Measurements from ENCODE around the gene THAP7. TPM values are rescaled to one million over a fixed set of nuclear protein-coding genes. Genes with fewer than 3 reads are reported as not detected.

THAP7 gene
- total and polyA plus RNA-seq, 2 of the 13 experiments (the other 11 are each of a cell fraction or from before 2014, with no cell fraction given), result 13.0 to 25.5 TPM

GRCh38 chr22:20981787-20982562, 19.9 kb downstream of the THAP7 start, which contains the start of gene LZTR1 (continued):
- TF ChIP-seq ATF4 (CRISPR knock-in tag; IDR thresholded peaks at IDR 0.05) (peak in 1 of 2 experiments; percentile 45; a peak in 1 of 4 replicates), REPIN1 (CRISPR knock-in tag; IDR thresholded peaks at IDR 0.05; ENCODE audit: borderline replicate concordance, low read depth) (peak; percentile 98), ZNF83 (CRISPR knock-in tag; IDR thresholded peaks at IDR 0.05; ENCODE audit: borderline replicate concordance) (no peak; the same call in 1 of the 2 replicates), GATAD2A (CRISPR knock-in tag; IDR thresholded peaks at IDR 0.05) (peak; percentile 53; the same call in 1 of the 2 replicates), TEAD2 (CRISPR knock-in tag; IDR thresholded peaks at IDR 0.05) (peak; percentile 83), MED8 (CRISPR knock-in tag; IDR thresholded peaks at IDR 0.05; ENCODE audit: insufficient replicate concordance) (peak; percentile 61), PITX1 (CRISPR knock-in tag; IDR thresholded peaks at IDR 0.05) (peak; percentile 76), FLYWCH1 (CRISPR knock-in tag; IDR thresholded peaks at IDR 0.05) (no peak), ZNF567 (CRISPR knock-in tag; IDR thresholded peaks at IDR 0.05; ENCODE audit: borderline replicate concordance) (peak; percentile 96), THRA (CRISPR knock-in tag; IDR thresholded peaks at IDR 0.05; ENCODE audit: borderline replicate concordance) (0 out of 2 replicates have a peak, but pooled peaks have one; percentile 7), ELF1 (CRISPR knock-in tag; IDR thresholded peaks at IDR 0.05) (peak; percentile 86), ZNF460 (CRISPR knock-in tag; IDR thresholded peaks at IDR 0.05; ENCODE audit: borderline replicate concordance) (peak; percentile 72; the same call in 1 of the 2 replicates), ATM (IDR thresholded peaks at IDR 0.05; ENCODE audit: borderline replicate concordance) (no peak), GTF2F1 (IDR thresholded peaks at IDR 0.05; ENCODE audit: low read length) (no peak), RAD51 (IDR thresholded peaks at IDR 0.05; ENCODE audit: borderline replicate concordance) (no peak), ZEB1 (IDR thresholded peaks at IDR 0.05; ENCODE audit: insufficient replicate concordance, low read depth) (no peak), E2F5 (CRISPR knock-in tag; conservative IDR thresholded peaks at IDR 0.05) (peak; percentile 60; the same call in 1 of the 2 replicates), TRIM24 (CRISPR knock-in tag; IDR thresholded peaks at IDR 0.05) (no peak), ZNF441 (CRISPR knock-in tag; IDR thresholded peaks at IDR 0.05; ENCODE audit: borderline replicate concordance) (peak; percentile 94), ATRX (CRISPR knock-in tag; IDR thresholded peaks at IDR 0.05; ENCODE audit: borderline replicate concordance) (no peak)
- TF ChIP-seq, protein P1, sequence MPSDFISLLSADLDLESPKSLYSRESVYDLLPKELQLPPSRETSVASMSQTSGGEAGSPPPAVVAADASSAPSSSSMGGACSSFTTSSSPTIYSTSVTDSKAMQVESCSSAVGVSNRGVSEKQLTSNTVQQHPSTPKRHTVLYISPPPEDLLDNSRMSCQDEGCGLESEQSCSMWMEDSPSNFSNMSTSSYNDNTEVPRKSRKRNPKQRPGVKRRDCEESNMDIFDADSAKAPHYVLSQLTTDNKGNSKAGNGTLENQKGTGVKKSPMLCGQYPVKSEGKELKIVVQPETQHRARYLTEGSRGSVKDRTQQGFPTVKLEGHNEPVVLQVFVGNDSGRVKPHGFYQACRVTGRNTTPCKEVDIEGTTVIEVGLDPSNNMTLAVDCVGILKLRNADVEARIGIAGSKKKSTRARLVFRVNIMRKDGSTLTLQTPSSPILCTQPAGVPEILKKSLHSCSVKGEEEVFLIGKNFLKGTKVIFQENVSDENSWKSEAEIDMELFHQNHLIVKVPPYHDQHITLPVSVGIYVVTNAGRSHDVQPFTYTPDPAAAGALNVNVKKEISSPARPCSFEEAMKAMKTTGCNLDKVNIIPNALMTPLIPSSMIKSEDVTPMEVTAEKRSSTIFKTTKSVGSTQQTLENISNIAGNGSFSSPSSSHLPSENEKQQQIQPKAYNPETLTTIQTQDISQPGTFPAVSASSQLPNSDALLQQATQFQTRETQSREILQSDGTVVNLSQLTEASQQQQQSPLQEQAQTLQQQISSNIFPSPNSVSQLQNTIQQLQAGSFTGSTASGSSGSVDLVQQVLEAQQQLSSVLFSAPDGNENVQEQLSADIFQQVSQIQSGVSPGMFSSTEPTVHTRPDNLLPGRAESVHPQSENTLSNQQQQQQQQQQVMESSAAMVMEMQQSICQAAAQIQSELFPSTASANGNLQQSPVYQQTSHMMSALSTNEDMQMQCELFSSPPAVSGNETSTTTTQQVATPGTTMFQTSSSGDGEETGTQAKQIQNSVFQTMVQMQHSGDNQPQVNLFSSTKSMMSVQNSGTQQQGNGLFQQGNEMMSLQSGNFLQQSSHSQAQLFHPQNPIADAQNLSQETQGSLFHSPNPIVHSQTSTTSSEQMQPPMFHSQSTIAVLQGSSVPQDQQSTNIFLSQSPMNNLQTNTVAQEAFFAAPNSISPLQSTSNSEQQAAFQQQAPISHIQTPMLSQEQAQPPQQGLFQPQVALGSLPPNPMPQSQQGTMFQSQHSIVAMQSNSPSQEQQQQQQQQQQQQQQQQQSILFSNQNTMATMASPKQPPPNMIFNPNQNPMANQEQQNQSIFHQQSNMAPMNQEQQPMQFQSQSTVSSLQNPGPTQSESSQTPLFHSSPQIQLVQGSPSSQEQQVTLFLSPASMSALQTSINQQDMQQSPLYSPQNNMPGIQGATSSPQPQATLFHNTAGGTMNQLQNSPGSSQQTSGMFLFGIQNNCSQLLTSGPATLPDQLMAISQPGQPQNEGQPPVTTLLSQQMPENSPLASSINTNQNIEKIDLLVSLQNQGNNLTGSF (CRISPR knock-in tag; IDR thresholded peaks at IDR 0.05), result peak; percentile 93
